ENCODE measurements around the gene SBF2. TPM values are rescaled to one million over a fixed set of nuclear protein-coding genes. Genes with fewer than 3 reads are reported as not detected.

Gene SBF2
- total and polyA plus RNA-seq, 10 donors = 3.6 to 70.9 (median 57.1) TPM

DNA sequence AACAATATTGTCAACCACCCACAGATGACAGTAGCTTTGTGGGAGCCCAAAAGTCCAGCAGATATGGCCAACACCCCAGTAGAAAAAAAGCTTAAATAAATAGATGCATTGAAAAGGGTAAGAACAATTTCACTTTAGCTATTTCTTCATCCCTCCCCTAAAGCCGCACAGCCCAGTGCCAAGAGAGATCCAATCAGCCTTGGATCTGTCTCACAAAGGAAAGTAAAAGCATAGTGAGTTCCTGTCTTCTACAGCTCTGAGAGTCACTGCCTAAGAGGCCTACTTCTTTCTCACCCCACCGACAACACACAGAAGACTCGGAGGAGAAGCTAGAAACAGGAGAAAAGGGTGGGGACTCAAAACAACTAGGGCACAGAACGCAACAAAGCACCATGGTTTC lies 196.4 kb downstream of the SBF2 start:
- WGBS, 5 donors = 85 to 98% (median 94%) methylated on average over 4 of the region's 4 CpGs
- no peak for DNase-seq
- H3K9me3 ChIP-seq = peaks cover 3 to 42% (median 33%) of the 10 kb centered on the region in 8 donors
- no peak overlapping the region for H3K4me3 ChIP-seq
- TF ChIP-seq POLR2A (IDR thresholded peaks at IDR 0.05) (no peak), POLR2AphosphoS5 (IDR thresholded peaks at IDR 0.05) (no peak)
- TF ChIP-seq, protein P1, sequence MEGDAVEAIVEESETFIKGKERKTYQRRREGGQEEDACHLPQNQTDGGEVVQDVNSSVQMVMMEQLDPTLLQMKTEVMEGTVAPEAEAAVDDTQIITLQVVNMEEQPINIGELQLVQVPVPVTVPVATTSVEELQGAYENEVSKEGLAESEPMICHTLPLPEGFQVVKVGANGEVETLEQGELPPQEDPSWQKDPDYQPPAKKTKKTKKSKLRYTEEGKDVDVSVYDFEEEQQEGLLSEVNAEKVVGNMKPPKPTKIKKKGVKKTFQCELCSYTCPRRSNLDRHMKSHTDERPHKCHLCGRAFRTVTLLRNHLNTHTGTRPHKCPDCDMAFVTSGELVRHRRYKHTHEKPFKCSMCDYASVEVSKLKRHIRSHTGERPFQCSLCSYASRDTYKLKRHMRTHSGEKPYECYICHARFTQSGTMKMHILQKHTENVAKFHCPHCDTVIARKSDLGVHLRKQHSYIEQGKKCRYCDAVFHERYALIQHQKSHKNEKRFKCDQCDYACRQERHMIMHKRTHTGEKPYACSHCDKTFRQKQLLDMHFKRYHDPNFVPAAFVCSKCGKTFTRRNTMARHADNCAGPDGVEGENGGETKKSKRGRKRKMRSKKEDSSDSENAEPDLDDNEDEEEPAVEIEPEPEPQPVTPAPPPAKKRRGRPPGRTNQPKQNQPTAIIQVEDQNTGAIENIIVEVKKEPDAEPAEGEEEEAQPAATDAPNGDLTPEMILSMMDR (IDR thresholded peaks at IDR 0.05 in 8 of 11, conservative IDR thresholded peaks at IDR 0.05 in 3 of 11) = no peak
- H3K36me3 ChIP-seq = peaks cover 0 to 14% (median 0%) of the 10 kb centered on the region in 6 donors
- no peak overlapping the region for H3K27ac ChIP-seq
- H3K27me3 ChIP-seq (replicated peaks in 1 of 7) = no peaks in the 10 kb centered on the region
- intact Hi-C loops (cut with DNase I; ENCODE audit: low total_unique reads) = no loop called here
- H3K4me1 ChIP-seq = no peaks in the 10 kb centered on the region

DNA sequence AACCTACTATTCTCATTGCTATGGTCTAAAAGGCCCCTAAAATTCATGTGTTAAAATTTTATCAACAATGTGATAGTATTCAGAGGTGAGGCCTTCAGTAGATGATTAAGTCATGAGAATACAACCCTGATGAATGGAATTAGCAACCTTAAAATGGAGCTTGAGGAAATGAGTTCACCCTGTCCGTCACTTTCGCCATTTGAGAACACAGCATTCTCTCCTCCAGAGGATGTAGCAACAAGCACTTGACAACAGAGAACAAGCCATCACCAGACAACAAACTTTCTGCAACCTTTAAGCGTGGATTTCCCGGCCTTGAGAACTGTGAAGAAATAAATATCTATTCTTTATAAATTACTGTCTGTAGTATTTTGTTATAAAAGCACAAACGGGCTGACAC lies 197.0 kb downstream of the SBF2 start:
- intact Hi-C loops (cut with DNase I; ENCODE audit: low total_unique reads) = no loop called here
- Histone ChIP-seq H3K36me3 (peaks cover 0 to 14% (median 0%) of the 10 kb centered on the region in 6 donors), H3K27ac (no peak overlapping the region), H3K4me3 (no peak overlapping the region), H3K4me1 (peaks cover 0 to under 1% (median 0%) of the 10 kb centered on the region in 6 donors), H3K27me3 (replicated peaks in 1 of 7) (no peaks in the 10 kb centered on the region), H3K9me3 (peaks cover 3 to 42% (median 33%) of the 10 kb centered on the region in 8 donors)
- TF ChIP-seq, protein P1 (IDR thresholded peaks at IDR 0.05 in 8 of 11, conservative IDR thresholded peaks at IDR 0.05 in 3 of 11) = no peak
- TF ChIP-seq POLR2AphosphoS5 (IDR thresholded peaks at IDR 0.05) = no peak
- no peak for TF ChIP-seq POLR2A (IDR thresholded peaks at IDR 0.05)
- no peak for DNase-seq
- 65 to 88% (median 81%) methylated on average over 5 of the region's 5 CpGs for WGBS, 5 donors

GRCh38 chr11:10095412-10096208 lies 198.4 kb downstream of the SBF2 start:
- no peaks in the 10 kb centered on the region for H3K27me3 ChIP-seq (replicated peaks in 1 of 7)
- peaks cover 0 to 7% (median 0%) of the 10 kb centered on the region in 6 donors for H3K4me1 ChIP-seq
- H3K9me3 ChIP-seq = peaks cover 3 to 37% (median 31%) of the 10 kb centered on the region in 8 donors
- WGBS, 5 donors = 83 to 91% (median 89%) methylated on average over 4 of the region's 4 CpGs
- intact Hi-C loops (cut with DNase I; ENCODE audit: low total_unique reads) = no loop called here
- TF ChIP-seq, protein P1 (IDR thresholded peaks at IDR 0.05 in 8 of 11, conservative IDR thresholded peaks at IDR 0.05 in 3 of 11) = no peak
- TF ChIP-seq POLR2AphosphoS5 (IDR thresholded peaks at IDR 0.05) (no peak), POLR2A (IDR thresholded peaks at IDR 0.05) (no peak)
- no peak overlapping the region for H3K4me3 ChIP-seq
- DNase-seq = no peak
- no peak overlapping the region for H3K27ac ChIP-seq
- H3K36me3 ChIP-seq = peaks cover 0 to 11% (median 0%) of the 10 kb centered on the region in 6 donors

- H3K27me3 ChIP-seq (replicated peaks in 1 of 7) = no peaks in the 10 kb centered on the region
- intact Hi-C loops (cut with DNase I; ENCODE audit: low total_unique reads) = no loop called here
- peaks cover 0 to under 1% (median 0%) of the 10 kb centered on the region in 6 donors for H3K36me3 ChIP-seq
- H3K27ac ChIP-seq = no peak overlapping the region
- no peak for DNase-seq
- TF ChIP-seq POLR2AphosphoS5 (IDR thresholded peaks at IDR 0.05) (no peak), POLR2A (IDR thresholded peaks at IDR 0.05) (no peak)
- TF ChIP-seq, protein P1 (IDR thresholded peaks at IDR 0.05 in 8 of 11, conservative IDR thresholded peaks at IDR 0.05 in 3 of 11) = no peak
- H3K4me3 ChIP-seq = no peak overlapping the region
- H3K9me3 ChIP-seq = peaks cover 0 to 5% (median under 1%) of the 10 kb centered on the region in 8 donors
- H3K4me1 ChIP-seq = peaks cover 0 to 7% (median 0%) of the 10 kb centered on the region in 6 donors
- 87 to 93% (median 90%) methylated on average over 5 of the region's 5 CpGs for WGBS, 5 donors
Observed at GRCh38 chr11:10092426-10092825, 201.6 kb downstream of the SBF2 start.

Data from spleen (tissue), 11 donors.